GM23338 (cell line): Measurements from ENCODE around the gene PLCH2. TPM values are rescaled to one million over a fixed set of nuclear protein-coding genes. Genes with fewer than 3 reads are reported as not detected.

ENCODE experiments used
- ATAC-seq: fragments of 200-7000 bp; cut with Tn5 transposase; 3 replicates; pipeline ENCODE4 v1.9.1; 2020
- DNase-seq: peaks from one replicate; pipeline ENCODE4 v3.0.0-alpha.2; 2015; ENCODE audit warnings: low spot score
- H2AFZ ChIP-seq: fragments of 200-600 bp; sonication (generic); 2 replicates; pipeline ENCODE4 v1.8.0; 2016; ENCODE audit warnings: antibody characterized with exemption, mild to moderate bottlenecking, moderate library complexity
- H3F3A ChIP-seq: fragments of 200-600 bp; sonication (generic); replicated peaks from 2 replicates; pipeline ENCODE4 v1.8.0; 2017; ENCODE audit warnings: antibody characterized with exemption, mixed run types, low read depth
- H3K27ac ChIP-seq: fragments of 200-600 bp; sonication (generic); 2 replicates; pipeline ENCODE4 v1.6.1; 2016; ENCODE audit warnings: low read depth
- H3K27me3 ChIP-seq: fragments of 200-600 bp; sonication (generic); 2 replicates; pipeline ENCODE4 v1.8.0; 2016; ENCODE audit warnings: mild to moderate bottlenecking, mixed run types, moderate library complexity; ENCODE audit not compliant: insufficient read depth
- H3K36me3 ChIP-seq: fragments of 200-600 bp; sonication (generic); 2 replicates; pipeline ENCODE4 v1.8.0; 2016; ENCODE audit warnings: mild to moderate bottlenecking; ENCODE audit not compliant: insufficient read depth
- H3K4me1 ChIP-seq: fragments of 200-600 bp; sonication (generic); 2 replicates; pipeline ENCODE4 v1.8.0; 2016; ENCODE audit warnings: mild to moderate bottlenecking, moderate library complexity; ENCODE audit not compliant: insufficient read depth
- H3K4me2 ChIP-seq: fragments of 200-600 bp; sonication (generic); 2 replicates; pipeline ENCODE4 v1.7.1; 2017; ENCODE audit warnings: mixed run types
- H3K4me3 ChIP-seq: fragments of 200-600 bp; sonication (generic); 2 replicates; pipeline ENCODE4 v1.6.1; 2016; ENCODE audit warnings: mixed run types
- H3K79me2 ChIP-seq: fragments of 200-600 bp; sonication (generic); replicated peaks from 2 replicates; pipeline ENCODE4 v1.8.0; 2017; ENCODE audit warnings: mild to moderate bottlenecking; ENCODE audit not compliant: insufficient read depth
- H3K9me2 ChIP-seq: fragments of 200-600 bp; sonication (generic); 2 replicates; pipeline ENCODE4 v1.8.0; 2017; ENCODE audit not compliant: insufficient read depth
- H4K20me1 ChIP-seq: fragments of 200-600 bp; sonication (generic); replicated peaks from 2 replicates; pipeline ENCODE4 v1.8.0; 2017; ENCODE audit warnings: mild to moderate bottlenecking; ENCODE audit not compliant: insufficient read depth
- H3K27ac Mint-ChIP-seq: 2 replicates; pipeline ENCODE4 v1.8.0; 2020; ENCODE audit warnings: inconsistent platforms, mild to moderate bottlenecking, moderate library complexity, mixed read lengths
- H3K27me3 Mint-ChIP-seq: 3 replicates; pipeline ENCODE4 v1.8.0; 2022; ENCODE audit warnings: low read depth, mild to moderate bottlenecking, moderate library complexity, mixed read lengths, inconsistent platforms; ENCODE audit not compliant: insufficient read depth, poor library complexity
- H3K36me3 Mint-ChIP-seq: 3 replicates; pipeline ENCODE4 v1.8.0; 2021; ENCODE audit warnings: low read depth, mild to moderate bottlenecking, inconsistent platforms, moderate library complexity, mixed read lengths
- H3K4me1 Mint-ChIP-seq: 3 replicates; pipeline ENCODE4 v1.8.0; 2020; ENCODE audit warnings: mild to moderate bottlenecking, inconsistent platforms, mixed read lengths
- H3K4me3 Mint-ChIP-seq: 3 replicates; pipeline ENCODE4 v1.8.0; 2021; ENCODE audit warnings: moderate library complexity, mild to moderate bottlenecking, inconsistent platforms, mixed read lengths
- H3K9me3 Mint-ChIP-seq: 3 replicates; pipeline ENCODE4 v1.8.0; 2020; ENCODE audit warnings: moderate library complexity, mild to moderate bottlenecking, inconsistent platforms, mixed read lengths
- JUNB ChIP-seq: IDR thresholded peaks from one replicate; pipeline ENCODE4 v1.6.1; 2016; ENCODE audit warnings: antibody characterized with exemption; ENCODE audit not compliant: unreplicated experiment
- REST ChIP-seq: IDR thresholded peaks from one replicate; pipeline ENCODE4 v1.6.1; 2018; ENCODE audit warnings: antibody characterized with exemption; ENCODE audit not compliant: unreplicated experiment
- ZNF462 ChIP-seq: fragments of 250-450 bp; sonication (Bioruptor Pico); IDR thresholded peaks from 2 replicates; pipeline ENCODE4 v1.5.0; 2020; ENCODE audit warnings: mild to moderate bottlenecking, moderate library complexity
- polyA plus RNA-seq: library from polyadenylated mRNA; unstranded; fragments of >200 nt; fragmentation: Nextera tagmentation; extraction: Ambion mirVana; gene quantifications from 2 replicates; pipeline ENCODE4 v1.2.1, GENCODE V29; 2016
- total RNA-seq: library from RNA; depleted of rRNA; stranded (reverse); fragments of >200 nt; shearing (Covaris generic); gene quantifications from 2 replicates; pipeline ENCODE4 v1.2.3, GENCODE V29; 2014

Gene PLCH2
- total and polyA plus RNA-seq, 2 experiments from 2014 or later = 0.31 TPM; not detected in 1

GRCh38 chr1:2499260-2499659 lies 23.2 kb downstream of the PLCH2 start:
- ATAC-seq (no peak), DNase-seq (no peak)
- TF ChIP-seq REST (no peak), JUNB (no peak), ZNF462 (no peak)
- H3K9me3 Mint-ChIP-seq = no peaks in the 10 kb centered on the region
- H2AFZ ChIP-seq = no peak overlapping the region
- H3K36me3 ChIP-seq = no peaks in the 10 kb centered on the region
- no peaks in the 10 kb centered on the region for H3K27me3 ChIP-seq
- H3K27ac ChIP-seq = no peak overlapping the region
- no peaks in the 10 kb centered on the region for H3K9me2 ChIP-seq
- no peaks in the 10 kb centered on the region for H3K4me1 ChIP-seq
- H3K4me2 ChIP-seq = no peak overlapping the region
- H3F3A ChIP-seq = no peaks in the 10 kb centered on the region
- no peaks in the 10 kb centered on the region for H3K36me3 Mint-ChIP-seq
- no peak overlapping the region for H3K4me3 ChIP-seq
- H3K4me3 Mint-ChIP-seq = no peak overlapping the region
- H3K4me1 Mint-ChIP-seq = no peaks in the 10 kb centered on the region
- H3K79me2 ChIP-seq = no peaks in the 10 kb centered on the region
- H3K27ac Mint-ChIP-seq = no peak overlapping the region
- peaks cover 15% of the 10 kb centered on the region for H3K27me3 Mint-ChIP-seq
- H4K20me1 ChIP-seq = no peaks in the 10 kb centered on the region
